ENCODE measurements around the gene KLHL29. TPM values are rescaled to one million over a fixed set of nuclear protein-coding genes. Genes with fewer than 3 reads are reported as not detected.
A peak's percentile ranks its signal among the peaks of the same experiment; 100 is the strongest.

KLHL29 gene
- total RNA-seq, 1 experiment from 2014 or later: 3.4 TPM

DNA sequence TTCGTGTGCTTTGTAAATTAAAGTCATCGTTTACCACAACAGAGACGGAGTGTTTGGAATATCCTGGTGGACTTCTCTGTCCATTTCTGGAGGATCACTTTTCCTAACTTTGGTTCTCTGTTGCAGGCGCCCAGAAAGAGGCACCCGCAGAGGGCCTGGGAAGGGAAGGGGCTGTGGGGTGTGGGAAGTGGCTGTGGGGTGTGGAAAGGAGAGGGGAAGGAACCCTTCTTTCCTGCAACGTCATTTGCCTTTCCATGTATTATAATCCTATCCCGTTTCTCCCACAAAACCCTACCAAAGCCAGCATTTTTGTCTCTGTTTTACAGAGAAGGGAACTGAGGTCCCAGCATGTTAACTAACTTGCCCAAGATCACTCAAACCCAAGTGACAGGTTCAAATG lies 210.0 kb downstream of the KLHL29 start:
- H3K4me2 ChIP-seq: no peak overlapping the region
- H2AFZ ChIP-seq: no peak overlapping the region
- H3F3A ChIP-seq (ENCODE audit: insufficient read depth, low read depth): no peaks in the 10 kb centered on the region
- H3K36me3 ChIP-seq (ENCODE audit: low read depth): no peaks in the 10 kb centered on the region
- H4K20me1 ChIP-seq (ENCODE audit: insufficient read depth): no peaks in the 10 kb centered on the region
- TF ChIP-seq CTCF (conservative IDR thresholded peaks at IDR 0.05): no peak
- TF ChIP-seq EZH2 (IDR thresholded peaks at IDR 0.05; ENCODE audit: low read depth): no peak
- intact Hi-C loops (cut with micrococcal nuclease; ENCODE audit: unreplicated experiment): no loop called here
- H3K27me3 ChIP-seq (ENCODE audit: insufficient read depth, low read depth): no peaks in the 10 kb centered on the region
- H3K4me3 ChIP-seq: no peak overlapping the region
- no peaks in the 10 kb centered on the region for H3K9me3 ChIP-seq (ENCODE audit: insufficient read depth, low read depth)
- ChIA-PET POLR2A (ENCODE audit: unreplicated experiment) (no interaction called here), CTCF (interaction anchor here (0.6 kb wide), 1 partner anchor 88 kb away, joined by 6 read pairs; no protein-coding TSS in a partner anchor)
- no peaks in the 10 kb centered on the region for H3K79me2 ChIP-seq (ENCODE audit: low read depth)
- no TSS peak for BruUV-seq (replicated peaks)
- no peak for DNase-seq
- H3K27ac ChIP-seq: no peak overlapping the region
- no peaks in the 10 kb centered on the region for H3K4me1 ChIP-seq (replicated peaks; ENCODE audit: insufficient read depth)
- no peaks in the 10 kb centered on the region for H3K9me2 ChIP-seq (ENCODE audit: insufficient read depth)

- Histone ChIP-seq H3K27me3 (ENCODE audit: insufficient read depth, low read depth) (no peaks in the 10 kb centered on the region), H3K9me3 (ENCODE audit: insufficient read depth, low read depth) (no peaks in the 10 kb centered on the region), H3K79me2 (ENCODE audit: low read depth) (no peaks in the 10 kb centered on the region), H3F3A (ENCODE audit: insufficient read depth, low read depth) (no peaks in the 10 kb centered on the region), H3K36me3 (ENCODE audit: low read depth) (no peaks in the 10 kb centered on the region), H2AFZ (no peak overlapping the region), H3K4me1 (replicated peaks; ENCODE audit: insufficient read depth) (no peaks in the 10 kb centered on the region), H3K27ac (no peak overlapping the region), H3K4me2 (no peak overlapping the region), H3K4me3 (no peak overlapping the region), H4K20me1 (ENCODE audit: insufficient read depth) (no peaks in the 10 kb centered on the region), H3K9me2 (ENCODE audit: insufficient read depth) (no peaks in the 10 kb centered on the region)
- DNase-seq: peak in 1 of 2 experiments; percentile 67
- BruUV-seq (replicated peaks): no TSS peak
- ChIA-PET CTCF (interaction anchor here (0.6 kb wide), 1 partner anchor 87 kb away, joined by 6 read pairs; no protein-coding TSS in a partner anchor), POLR2A (ENCODE audit: unreplicated experiment) (no interaction called here)
- no peak for TF ChIP-seq CTCF (conservative IDR thresholded peaks at IDR 0.05)
- no peak for TF ChIP-seq EZH2 (IDR thresholded peaks at IDR 0.05; ENCODE audit: low read depth)
- intact Hi-C loops (cut with micrococcal nuclease; ENCODE audit: unreplicated experiment): no loop called here
Observed at GRCh38 chr2:23595601-23596251, 210.7 kb downstream of the KLHL29 start.

DNA sequence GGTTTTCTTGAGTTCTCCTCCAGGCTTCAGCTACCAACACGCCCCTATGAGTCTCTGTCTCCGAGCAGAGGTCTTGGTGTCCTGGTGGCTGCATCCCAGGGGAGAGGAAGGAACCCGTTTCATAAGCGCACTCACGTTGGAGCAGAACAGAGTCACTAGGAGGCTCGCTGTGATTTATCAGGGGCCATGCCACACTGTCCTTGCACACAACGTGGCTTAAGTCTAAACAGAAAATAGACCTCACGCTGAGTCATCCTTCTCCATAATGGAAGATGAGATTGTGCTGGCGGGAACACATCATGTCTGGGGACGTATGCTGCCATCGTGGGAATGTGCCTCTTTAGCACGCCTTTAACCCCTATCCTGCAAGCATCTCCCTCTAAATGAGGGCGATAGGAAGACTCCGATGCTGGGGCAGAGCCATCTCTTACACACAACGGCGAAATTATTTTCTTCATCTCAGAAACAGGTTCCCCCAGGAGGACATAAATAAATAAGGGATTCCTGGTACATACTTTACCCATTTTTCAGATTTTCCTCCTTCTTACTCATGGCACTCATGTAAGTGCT lies 211.4 kb downstream of the KLHL29 start:
- DNase-seq: no peak
- Histone ChIP-seq H3K79me2 (ENCODE audit: low read depth) (no peaks in the 10 kb centered on the region), H3K4me3 (no peak overlapping the region), H3K27ac (no peak overlapping the region), H2AFZ (no peak overlapping the region), H3K9me2 (ENCODE audit: insufficient read depth) (no peaks in the 10 kb centered on the region), H3F3A (ENCODE audit: insufficient read depth, low read depth) (no peaks in the 10 kb centered on the region), H3K27me3 (ENCODE audit: insufficient read depth, low read depth) (no peaks in the 10 kb centered on the region), H3K36me3 (ENCODE audit: low read depth) (no peaks in the 10 kb centered on the region), H3K4me2 (no peak overlapping the region), H3K9me3 (ENCODE audit: insufficient read depth, low read depth) (no peaks in the 10 kb centered on the region), H3K4me1 (replicated peaks; ENCODE audit: insufficient read depth) (no peaks in the 10 kb centered on the region), H4K20me1 (ENCODE audit: insufficient read depth) (no peaks in the 10 kb centered on the region)
- intact Hi-C loops (cut with micrococcal nuclease; ENCODE audit: unreplicated experiment): no loop called here
- TF ChIP-seq CTCF (conservative IDR thresholded peaks at IDR 0.05): no peak
- TF ChIP-seq EZH2 (IDR thresholded peaks at IDR 0.05; ENCODE audit: low read depth): no peak
- POLR2A ChIA-PET (ENCODE audit: unreplicated experiment): no interaction called here
- CTCF ChIA-PET: no interaction called here
- BruUV-seq (replicated peaks): no TSS peak
